Fibroblast of skin of abdomen (primary cell): ENCODE results near the gene VCL.
A peak's percentile ranks its signal among the peaks of the same experiment; 100 is the strongest.
"Not testable (repeated sequence)": the region's sequence is repeated elsewhere in the genome, so short reads cannot be mapped to it uniquely, and the experiment has no call there.

Experiments used
- DNase-seq: peaks from one replicate; pipeline ENCODE4 v3.0.0-alpha.2; 2013

The VCL gene

DNA sequence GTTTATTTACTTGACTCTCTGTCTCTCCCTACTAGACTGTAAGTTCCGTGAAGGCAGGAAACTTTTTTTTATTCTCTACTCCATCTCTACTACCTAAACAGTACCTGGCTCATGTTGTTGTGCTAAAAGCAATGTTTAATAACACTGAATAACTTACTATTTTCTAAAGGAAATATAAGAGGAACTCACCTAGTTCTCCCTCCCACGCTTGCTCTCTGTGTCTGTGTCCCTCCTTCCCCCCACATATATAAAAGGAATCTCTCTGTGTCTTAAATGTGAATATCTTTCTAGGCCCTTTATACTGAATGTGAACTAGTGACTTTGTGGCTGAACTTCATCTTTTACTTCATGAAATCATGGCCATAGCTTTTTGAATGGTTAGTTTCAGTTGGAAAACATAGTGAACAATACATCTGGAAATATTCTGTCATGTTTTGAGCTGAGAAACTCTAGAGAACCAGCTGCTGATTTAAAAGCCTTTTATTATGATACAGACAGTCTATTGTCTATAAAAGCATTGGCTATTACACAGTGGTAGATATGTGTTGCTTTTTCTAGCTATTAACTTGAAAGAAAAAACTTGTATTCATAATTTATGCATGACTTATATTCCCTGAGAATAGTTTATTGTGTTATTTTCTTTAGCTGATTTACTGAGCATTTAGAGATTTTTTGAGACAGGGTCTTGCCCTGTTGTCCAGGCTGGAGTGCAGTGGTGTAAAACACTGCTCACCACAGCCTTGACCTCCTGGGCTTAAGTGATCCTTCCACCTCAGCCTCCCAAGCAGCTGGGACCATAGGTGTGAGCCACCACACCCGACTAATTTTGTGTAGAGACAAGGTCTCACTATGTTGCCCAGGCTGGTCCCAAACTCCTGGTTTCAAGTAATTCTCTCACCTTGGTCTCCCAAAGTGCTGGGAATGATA lies 42.5 kb downstream of the VCL start:
- DNase-seq: no peak

DNA sequence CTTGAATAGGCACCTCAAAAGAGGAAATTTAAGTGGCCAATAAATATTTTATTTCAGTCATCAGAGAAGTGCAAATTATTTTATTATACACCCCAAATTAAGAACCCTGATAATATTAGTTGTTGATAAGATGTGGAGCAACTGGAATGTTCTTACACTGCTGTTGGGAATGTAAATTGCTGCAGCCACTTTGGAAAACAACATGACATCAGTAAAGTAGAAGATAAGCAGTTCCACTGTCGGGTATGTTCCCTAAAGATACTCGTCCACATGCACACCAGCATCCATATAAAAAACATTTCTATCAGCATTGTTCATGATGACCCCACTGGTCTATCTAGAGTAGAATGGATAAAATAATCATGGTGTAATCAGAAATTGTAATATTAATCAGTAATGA lies 46.5 kb downstream of the VCL start:
- no peak for DNase-seq

DNA sequence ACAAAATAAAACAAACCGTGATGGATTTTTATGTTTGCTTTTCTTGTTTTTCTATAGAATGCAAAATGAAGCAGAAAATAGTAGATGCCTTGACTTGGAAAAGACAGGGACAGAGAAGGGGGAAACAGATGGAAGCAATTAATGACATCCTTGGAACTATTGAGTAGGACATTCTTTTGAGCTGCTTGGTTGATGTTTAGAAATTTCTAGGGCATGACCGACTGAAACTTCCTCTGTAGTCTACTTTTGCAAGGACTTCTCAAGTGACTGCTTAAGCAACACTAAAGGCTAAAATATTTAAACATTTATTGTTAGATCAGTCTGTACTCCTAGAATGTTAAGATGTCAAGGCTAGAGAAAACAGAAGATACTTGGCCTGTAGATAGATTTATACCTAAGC lies 49.4 kb downstream of the VCL start:
- peak; percentile 93 for DNase-seq

DNA sequence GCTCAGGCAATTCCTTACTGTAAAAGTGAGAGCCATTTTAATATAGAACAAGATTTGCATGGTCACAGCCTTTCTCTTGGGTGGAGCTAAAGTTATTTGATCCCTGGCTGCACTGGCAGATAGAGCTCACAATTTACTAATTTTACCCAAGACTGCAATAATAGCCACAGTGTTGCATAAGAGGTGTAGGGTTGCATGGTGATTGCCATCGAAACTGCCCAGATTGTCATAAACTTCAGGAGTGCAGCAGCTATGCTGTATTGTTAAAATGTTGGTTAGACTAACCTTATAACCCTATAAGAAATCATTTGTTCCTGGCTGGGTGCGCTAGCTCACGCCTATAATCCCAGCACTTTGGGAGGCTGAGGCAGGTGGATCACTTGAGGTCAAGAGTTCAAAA lies 50.0 kb downstream of the VCL start:
- DNase-seq: peak; percentile 31

DNA sequence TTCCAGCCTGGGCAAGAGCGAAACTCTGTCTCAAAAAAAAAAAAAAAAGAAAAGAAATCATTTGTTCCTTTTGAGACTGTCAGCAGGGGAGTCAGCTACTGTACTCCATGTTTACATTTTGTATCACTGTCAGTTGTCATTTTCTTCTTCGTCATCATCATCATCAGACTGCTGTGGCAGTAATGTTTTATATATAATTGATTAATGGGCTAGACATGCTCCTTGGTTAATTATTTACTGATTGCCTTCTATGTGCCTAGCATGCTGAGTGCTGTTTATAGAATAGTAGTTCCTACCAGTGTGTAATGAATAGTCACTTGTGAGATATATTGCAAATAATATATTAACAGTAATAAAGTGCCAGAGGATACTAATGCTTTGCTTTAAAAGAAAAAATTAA lies 50.5 kb downstream of the VCL start:
- DNase-seq: no peak

DNA sequence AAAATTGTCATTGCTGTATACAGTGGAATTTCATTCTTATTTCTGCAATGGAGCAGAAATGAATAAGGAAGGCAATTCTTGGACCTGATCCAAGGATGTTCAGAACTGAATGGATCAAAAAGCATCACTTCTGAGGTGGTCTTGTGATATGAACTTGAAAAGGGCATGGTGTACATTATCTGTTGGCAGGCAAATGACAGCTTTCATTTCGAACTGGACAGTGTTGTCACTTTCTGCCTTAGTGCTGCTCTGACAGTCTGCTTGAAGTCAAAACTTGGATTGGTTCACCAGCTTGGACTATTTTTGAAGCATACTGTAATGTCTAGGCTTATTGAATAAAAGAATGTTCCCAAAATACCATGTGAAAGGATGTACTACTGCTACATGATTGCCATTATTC lies 52.0 kb downstream of the VCL start:
- DNase-seq: no peak

DNA sequence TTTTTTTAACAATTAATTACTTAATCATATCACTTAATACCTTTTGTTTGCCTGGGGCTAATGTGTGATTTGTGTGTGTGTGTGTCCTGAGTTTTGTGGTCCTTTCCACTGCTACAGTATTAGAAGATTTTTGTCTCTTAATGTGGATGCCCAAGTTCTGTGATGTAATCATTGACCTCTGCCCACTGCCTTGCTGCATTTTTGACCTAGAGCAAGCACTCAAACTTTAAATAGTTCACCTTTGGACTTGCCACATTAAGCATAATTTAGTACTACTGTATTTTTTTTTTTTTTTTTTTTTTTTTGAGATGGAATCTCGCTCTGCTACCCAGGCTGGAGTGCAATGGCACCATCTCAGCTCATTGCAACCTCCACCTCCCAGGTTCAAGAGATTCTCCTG lies 52.7 kb downstream of the VCL start:
- no peak for DNase-seq

DNA sequence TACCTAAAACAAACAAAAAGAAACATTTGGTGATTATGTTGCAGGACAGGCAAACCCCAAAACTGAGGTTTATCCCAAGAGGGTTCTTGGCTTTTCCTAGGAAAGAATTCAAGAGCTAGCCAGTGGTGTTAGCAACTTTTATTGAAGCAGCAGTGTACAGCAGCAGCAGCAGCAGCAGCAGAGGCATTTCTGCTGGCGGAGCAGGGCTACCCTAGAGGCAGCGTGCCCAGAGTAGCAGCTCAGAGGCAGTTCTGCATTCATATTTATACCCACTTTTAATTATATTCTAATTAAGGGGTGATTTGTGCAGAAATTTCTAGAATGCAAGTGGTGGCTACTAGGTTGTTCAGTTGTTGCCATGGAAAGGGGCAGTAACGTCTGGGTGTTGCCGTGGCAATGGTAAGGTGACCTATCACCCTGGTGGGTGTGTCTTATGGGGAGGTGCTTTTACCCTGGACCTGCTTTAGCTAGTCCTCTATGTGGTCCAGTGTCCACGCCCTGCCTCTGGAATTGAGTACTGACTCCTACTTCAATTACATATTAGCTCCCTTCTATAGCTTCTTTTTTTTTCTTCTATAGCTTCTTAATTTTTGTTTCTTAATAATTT lies 53.9 kb downstream of the VCL start:
- DNase-seq: no peak

DNA sequence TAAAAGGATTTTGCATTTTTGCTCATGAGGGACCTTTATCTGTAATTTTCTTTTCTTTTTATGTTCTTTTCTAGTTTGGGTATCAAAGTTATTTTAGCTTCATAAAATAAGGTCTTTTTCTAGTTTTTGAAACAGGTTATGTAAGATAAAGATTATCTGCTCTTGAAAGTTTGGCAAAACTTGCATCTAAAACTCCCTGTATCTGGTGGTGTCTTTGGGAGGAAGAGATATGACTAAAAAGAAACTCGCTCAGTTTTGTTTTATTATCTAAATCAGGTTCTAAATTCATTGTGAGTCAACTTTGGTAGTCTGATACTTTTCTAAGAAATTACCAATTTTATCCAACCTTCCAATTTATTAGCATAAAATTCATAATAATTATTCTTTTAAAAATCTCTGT lies 55.1 kb downstream of the VCL start:
- DNase-seq: no peak

DNA sequence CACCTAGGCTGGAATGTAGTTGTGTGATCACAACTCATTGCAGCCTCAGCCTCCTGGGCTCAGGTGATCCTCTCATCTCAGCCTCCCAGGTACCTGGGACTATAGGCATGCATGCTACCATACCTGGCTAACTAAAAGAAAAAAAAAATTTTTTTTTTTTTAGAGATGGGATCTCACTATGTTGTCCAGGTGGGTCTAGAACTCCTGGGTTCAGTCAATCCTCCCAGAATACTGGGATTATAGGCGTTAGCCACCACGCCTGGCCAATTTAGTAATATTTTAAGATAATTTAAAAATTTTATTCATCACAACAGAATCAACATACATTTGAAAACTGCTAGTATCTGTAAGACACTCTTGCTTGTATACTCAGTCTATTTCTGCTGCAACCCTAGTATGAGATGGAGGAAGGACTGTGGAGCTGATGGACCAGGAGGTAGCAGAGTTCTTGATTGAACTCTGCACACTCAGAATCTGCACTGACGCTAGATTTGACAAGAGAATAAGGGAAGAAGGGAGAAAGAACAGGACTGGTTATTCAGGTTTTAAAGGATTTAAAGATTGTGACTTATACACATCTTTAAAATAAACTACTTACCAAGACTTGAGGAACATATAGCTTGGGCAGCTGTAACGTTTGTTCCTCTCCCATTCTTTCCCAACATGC lies 57.6 kb downstream of the VCL start:
- no peak for DNase-seq

DNA sequence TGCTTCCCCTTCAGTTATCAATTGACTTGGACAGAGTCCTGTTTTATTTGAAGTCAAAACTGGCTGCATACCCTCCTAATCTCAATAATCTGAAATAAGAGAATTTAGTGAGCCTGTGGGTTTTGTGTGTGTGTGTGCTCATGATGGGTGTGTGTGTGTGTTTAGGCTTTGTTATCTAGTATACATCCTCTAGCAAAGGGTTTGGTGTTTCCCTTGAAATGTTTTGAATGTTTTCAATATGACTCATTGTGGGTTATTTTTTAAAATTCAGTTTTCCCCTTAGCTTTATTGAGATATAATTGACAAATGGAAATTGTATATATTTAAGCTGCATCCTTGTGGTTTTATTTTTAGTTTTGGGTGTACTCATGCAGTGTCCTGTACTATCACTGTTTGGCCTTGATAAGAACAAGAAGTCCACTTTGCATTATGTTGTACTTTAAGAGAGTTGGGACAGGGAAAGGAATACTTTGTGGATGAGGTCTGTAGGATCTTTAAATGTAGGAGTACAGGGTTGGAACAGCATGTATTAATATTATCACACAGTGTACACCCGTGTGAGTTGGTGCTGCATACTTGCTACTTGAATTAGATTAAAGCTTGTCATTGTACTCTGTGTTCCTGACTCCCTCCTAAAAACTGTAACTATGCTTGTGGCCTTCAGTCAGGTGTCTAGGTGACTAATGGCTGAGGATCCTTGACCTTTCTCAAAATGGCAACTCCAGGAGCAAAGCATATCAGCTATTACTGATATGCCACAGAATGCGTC lies 58.3 kb downstream of the VCL start:
- peak; percentile 70 for DNase-seq

DNA sequence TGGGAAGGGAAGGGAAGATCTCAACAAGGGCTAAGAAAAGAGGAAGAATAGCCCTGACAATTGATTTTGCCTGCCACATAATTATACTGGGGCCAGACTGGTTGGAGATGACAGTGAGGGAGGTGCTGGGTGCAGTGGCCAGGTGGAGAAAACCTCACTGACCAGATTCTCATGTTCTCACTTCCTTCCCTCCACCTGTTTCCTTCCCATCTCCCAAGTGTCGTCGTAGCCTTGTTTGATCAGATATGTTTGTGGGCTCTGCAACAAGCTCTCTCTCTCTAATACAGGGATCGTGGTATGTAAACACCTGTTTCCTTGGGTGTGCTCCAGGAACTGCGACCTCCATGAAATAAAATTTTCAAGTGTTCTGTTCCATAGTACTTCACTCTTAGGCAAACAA lies 60.2 kb downstream of the VCL start:
- DNase-seq: no peak

DNA sequence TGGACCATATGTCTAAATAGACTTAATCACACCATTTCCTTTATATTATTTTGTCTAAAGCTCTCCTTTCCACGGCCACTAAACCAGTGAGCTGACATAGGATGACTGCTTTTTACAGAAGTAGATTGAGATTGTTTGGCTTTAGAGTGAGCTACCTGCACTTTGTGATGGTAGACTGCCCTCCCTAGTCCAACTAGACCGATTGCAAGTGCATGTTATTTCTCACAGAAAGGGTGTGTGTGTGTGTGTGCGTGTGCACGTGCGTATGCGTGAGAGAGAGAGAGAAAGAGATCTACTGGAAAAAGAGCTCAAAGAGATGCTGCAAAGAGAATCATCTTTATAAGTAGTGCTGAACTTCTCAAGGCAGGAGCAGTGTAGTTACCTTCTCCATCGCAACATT lies 60.7 kb downstream of the VCL start:
- peak; percentile 33 for DNase-seq

DNA sequence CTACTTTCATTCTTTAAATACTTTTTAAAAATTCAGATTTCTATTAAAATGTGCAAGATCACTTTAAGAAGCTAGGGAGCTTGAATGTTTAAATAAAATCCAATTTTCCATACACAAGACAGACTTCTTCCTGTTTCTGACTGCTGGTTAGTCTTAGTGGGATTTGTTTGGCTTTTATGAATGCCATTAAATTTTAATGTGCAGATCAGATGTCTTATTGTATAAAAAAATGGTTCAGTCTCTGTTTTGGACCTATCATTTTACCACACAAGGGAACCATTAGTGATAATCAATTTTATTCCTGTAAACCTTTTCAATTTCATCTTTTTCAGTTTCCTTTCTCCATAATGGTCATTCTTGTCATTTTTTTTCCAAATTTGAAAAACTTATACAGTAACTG lies 63.2 kb downstream of the VCL start:
- peak; percentile 40 for DNase-seq

DNA sequence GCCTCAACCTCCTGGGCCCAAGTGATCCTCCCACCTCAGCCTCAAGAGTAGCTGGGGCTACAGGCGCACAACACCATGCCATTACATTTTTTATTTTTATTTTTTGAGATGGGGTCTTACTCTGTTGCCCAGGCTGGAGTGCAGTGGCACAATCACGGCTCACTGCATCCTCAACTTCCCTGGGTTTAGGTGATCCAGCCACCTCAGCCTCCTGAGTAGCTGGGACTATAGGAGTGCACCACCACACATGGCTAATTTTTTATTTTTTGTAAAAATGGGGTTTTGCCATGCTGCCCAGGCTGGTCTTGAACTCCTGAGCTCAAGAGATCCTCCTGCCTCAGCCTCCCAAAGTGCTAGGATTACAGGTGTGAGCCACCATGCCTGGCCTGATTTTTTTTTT lies 64.1 kb downstream of the VCL start:
- not testable (repeated sequence) for DNase-seq

DNA sequence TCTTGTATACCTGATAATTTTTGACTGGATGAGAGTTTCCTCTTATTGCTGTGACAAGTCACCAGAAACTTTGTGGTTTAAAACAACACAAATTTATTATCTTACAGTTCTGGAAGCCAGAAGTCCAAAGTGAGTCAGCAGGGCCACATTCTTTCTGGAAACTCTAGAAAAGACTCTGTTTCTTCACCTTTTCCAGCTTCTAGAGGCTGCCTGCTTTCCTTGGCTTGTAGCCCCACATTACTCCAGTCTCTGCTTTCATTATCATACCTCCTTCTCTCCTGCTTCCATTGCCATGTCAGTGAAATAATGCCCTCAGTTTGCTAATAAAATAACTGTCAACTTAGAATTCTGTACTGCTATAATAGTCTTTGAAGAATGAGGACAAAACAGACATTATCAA lies 65.3 kb downstream of the VCL start:
- peak; percentile 41 for DNase-seq

DNA sequence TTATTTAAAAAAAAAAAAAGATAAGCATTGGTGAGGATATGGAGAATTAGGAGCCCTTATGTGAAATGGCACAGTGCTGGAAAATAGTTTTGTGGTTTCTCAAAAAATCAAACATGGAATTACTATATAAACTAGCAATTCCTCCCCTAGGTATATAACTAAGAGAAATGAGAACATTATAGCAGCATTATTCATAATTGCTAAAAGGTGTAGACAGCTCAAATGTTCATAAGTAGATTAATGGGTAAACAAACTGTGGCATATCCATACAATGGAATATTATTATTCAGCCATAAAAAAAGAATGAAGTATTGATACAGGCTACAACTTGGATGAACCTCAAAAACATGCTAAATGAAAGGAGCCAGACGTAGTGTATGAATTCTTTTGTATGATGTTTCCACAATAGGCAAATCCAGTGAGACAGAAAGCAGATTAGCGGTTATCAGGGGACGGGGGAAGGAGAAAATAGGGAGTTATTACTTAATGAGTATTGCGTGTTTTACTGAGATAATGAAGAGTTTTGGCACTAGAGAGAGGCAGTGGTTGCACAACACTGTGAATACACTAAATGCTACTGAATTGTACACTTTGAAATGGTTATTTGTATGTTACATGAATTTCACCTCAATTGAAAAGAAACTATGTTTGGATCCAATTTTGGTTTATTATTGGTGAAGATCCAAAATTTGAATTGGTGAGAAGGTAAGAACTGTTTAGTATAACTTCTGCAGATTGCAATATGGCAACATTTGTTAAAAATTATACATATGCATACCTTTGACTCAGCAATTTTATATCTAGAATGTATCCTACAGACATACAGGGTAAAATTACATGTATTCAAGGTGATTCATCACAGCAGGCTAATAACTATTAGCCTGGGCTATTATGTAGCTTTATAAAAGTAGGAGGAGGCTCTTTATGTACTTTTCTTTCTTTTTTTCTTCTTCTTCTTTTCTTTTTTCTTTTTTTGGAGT lies 69.7 kb downstream of the VCL start:
- peak; percentile 53 for DNase-seq

DNA sequence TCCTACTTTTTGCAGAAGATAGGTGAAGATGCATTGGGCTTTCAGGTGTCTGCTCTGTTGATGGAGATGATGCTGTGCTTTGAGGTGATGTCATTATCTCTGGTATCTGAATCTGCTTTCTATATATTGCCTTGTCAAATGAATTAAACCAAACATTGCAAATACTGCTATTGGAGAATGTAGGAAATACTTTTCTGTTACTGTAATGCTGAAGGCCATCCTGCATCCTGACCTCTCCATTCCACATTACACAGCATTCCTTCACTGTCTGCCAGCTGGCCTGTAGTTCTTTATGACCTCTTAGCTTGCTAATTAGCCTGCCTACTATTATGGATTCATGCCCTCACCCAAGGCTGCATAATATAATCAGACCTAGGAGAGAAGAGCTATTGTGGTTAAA lies 73.2 kb downstream of the VCL start:
- DNase-seq: peak; percentile 89

DNA sequence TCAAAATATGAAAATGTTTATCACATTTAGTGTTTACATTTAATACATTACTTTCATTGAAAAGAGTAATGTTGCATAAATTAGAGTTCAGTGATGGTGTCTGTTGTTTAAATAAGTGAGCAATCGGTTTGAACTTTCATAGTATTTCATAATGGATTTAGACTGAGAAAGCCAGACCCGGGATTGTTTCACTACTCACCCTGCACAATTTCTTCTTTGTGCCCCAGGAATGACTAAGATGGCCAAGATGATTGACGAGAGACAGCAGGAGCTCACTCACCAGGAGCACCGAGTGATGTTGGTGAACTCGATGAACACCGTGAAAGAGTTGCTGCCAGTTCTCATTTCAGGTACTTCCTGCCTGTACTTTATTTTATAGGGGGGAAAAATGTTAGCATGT lies 74.6 kb downstream of the VCL start:
- peak; percentile 34 for DNase-seq

DNA sequence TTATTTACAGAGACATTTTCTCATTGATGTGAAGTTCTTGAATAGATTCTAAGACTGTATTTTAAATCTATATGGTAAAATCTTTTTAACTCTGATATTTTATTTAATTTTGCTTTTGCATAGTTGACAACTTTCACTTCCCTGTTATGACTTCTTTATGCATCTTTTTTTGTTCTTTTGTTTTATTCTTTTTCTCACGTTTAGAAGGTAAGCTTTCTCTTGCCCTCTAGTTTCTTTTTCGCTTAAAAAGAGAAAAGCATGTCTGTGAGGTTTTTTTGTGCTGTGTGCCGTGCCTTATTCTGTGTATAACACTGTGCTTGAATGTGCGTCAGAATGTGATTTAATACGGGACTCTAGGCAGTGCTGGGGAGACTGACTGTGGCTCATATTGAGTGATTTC lies 78.0 kb downstream of the VCL start:
- no peak for DNase-seq

DNA sequence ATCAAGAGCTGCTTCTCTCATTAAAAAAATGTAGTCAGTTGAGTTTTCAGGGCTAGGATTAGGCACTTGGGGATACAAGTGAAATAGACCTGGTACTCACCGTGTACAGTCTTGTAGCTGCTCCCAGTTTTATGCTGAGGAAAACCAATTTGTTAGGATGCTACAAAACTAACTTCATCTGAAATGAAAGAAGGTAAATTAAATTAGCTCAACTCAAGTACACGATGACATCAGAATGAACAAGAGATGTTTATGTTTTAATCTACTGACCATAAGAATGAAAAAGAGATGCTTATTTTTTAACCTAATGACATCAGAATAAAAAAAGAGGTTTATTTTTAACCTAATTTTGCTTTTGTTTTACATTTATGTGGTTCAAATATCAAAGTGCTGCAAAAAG lies 79.0 kb downstream of the VCL start:
- DNase-seq: no peak

DNA sequence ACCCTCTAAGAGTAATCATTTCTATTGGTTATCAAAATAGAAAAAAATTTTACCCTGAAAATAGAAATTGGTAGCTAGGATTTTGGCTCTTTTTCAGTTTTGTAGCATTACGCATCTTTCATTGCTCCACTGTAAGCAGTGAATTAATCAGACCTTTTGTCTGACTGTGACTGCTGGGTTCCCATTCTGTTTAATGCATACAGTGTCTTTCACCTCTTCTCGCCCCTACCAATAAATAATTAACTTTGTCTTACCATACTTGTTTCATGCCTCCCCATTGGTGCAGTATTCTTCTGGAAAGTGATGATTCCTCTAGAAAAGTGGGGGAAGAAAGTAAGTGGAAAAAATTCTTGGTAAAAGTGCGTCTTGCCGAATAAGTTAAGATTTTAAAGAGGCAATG lies 79.5 kb downstream of the VCL start:
- DNase-seq: no peak
